SU-DHL-6 (cell line): ENCODE measurements around the gene HMG20A.

Experiments used
- H2AFZ ChIP-seq: fragments of 200-600 bp; sonication (generic); 2 replicates; pipeline ENCODE4 v1.6.1; 2014; ENCODE audit warnings: low read depth, mild to moderate bottlenecking, moderate library complexity, mixed read lengths, antibody characterized with exemption, low read length; ENCODE audit not compliant: severe bottlenecking
- H3F3A ChIP-seq: fragments of 200-600 bp; shearing (Covaris generic); 2 replicates; pipeline ENCODE4 v1.6.0; 2016; ENCODE audit warnings: antibody characterized with exemption, mild to moderate bottlenecking; ENCODE audit not compliant: insufficient read depth
- H3K27ac ChIP-seq: fragments of 200-600 bp; sonication (generic); 2 replicates; pipeline ENCODE4 v1.5.1; 2016; ENCODE audit warnings: low read depth, mild to moderate bottlenecking, low read length, moderate library complexity, mixed read lengths
- H3K27me3 ChIP-seq: fragments of 200-600 bp; sonication (generic), shearing (Covaris generic); 2 replicates; pipeline ENCODE4 v1.6.0; 2014; ENCODE audit warnings: mild to moderate bottlenecking, low read length
- H3K36me3 ChIP-seq: fragments of 200-600 bp; sonication (generic); 2 replicates; pipeline ENCODE4 v1.6.1; 2014; ENCODE audit warnings: mild to moderate bottlenecking, low read length, mixed read lengths
- H3K4me2 ChIP-seq: fragments of 300-600, 200-600 bp; shearing (Covaris generic), sonication (generic); 2 replicates; pipeline ENCODE4 v1.6.0; 2014; ENCODE audit warnings: low read length, low read depth, mild to moderate bottlenecking; ENCODE audit not compliant: poor library complexity, severe bottlenecking
- H3K4me3 ChIP-seq: fragments of 200-600 bp; sonication (generic); 2 replicates; pipeline ENCODE4 v1.5.1; 2014; ENCODE audit warnings: antibody characterized with exemption, low read length, mild to moderate bottlenecking, mixed read lengths; ENCODE audit not compliant: insufficient read depth, poor library complexity, severe bottlenecking
- H3K79me2 ChIP-seq: fragments of 200-600 bp; sonication (generic); 2 replicates; pipeline ENCODE4 v1.6.1; 2014; ENCODE audit warnings: mild to moderate bottlenecking, low read length, moderate library complexity; ENCODE audit not compliant: insufficient read depth
- H3K9ac ChIP-seq: fragments of 200-600 bp; sonication (generic); 2 replicates; pipeline ENCODE4 v1.7.0; 2014; ENCODE audit warnings: mild to moderate bottlenecking, low read length
- H3K9me2 ChIP-seq: fragments of 200-600 bp; sonication (generic); replicated peaks from 2 replicates; pipeline ENCODE4 v1.6.1; 2014; ENCODE audit warnings: low read length; ENCODE audit not compliant: insufficient read depth
- H3K9me3 ChIP-seq: fragments of 200-600 bp; sonication (generic); 2 replicates; pipeline ENCODE4 v1.6.1; 2014; ENCODE audit warnings: low read length, mixed read lengths; ENCODE audit not compliant: insufficient read depth
- H4K20me1 ChIP-seq: fragments of 200-600 bp; sonication (generic); 2 replicates; pipeline ENCODE4 v1.6.1; 2014; ENCODE audit warnings: low read depth, mild to moderate bottlenecking, antibody characterized with exemption, low read length, moderate library complexity, mixed read lengths
- EZH2phosphoT487 ChIP-seq: fragments of 200-600 bp; sonication (generic), shearing (Covaris generic); conservative IDR thresholded peaks from 2 replicates; pipeline ENCODE4 v1.6.1; 2018; ENCODE audit warnings: mild to moderate bottlenecking, antibody characterized with exemption, low read length, moderate library complexity, mixed read lengths
- TF ChIP-seq, protein P1 (sequence below): fragments of 200-600 bp; sonication (generic); IDR thresholded peaks from one replicate; pipeline ENCODE4 v1.5.1; 2017; ENCODE audit warnings: antibody characterized with exemption, mild to moderate bottlenecking, low read length, moderate library complexity; ENCODE audit not compliant: insufficient read depth, poor library complexity, severe bottlenecking

Gene HMG20A

DNA sequence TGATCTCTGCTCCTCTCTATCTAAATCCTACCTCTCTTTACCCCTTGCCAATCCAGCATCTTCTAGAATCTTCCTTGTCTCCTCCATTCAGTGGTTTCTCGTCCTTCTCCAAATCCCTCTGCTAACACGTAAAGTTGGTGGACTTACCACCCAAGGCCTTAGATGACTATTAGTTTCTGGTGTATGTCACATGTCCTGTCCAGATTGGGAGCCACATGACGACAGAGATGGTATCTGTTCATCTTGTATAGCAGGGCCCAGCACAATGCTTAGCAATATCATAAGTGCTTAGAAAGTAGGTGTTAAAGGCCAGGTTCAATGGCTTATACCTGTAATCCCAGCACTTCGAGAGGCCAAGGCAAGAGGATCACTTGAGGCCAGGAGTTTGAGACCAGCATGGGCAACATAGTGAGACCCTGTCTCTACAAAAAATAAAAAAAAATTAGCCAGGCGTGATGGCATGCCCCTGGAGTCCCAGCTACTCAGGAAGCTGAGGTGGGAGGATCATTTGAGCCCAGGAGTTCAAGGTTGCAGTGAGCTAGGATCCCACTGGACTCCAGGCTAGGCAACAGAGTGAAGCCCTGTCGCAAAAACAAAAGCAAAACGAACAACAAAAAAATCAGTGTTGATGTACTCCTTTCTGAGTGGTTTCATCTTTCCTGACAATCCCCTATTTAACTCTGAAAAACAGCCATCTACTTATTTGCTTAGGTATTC is 81.8 kb downstream of the HMG20A start:
- no peaks in the 10 kb centered on the region for H3K9me2 ChIP-seq
- no peak for TF ChIP-seq EZH2phosphoT487
- TF ChIP-seq, protein P1, sequence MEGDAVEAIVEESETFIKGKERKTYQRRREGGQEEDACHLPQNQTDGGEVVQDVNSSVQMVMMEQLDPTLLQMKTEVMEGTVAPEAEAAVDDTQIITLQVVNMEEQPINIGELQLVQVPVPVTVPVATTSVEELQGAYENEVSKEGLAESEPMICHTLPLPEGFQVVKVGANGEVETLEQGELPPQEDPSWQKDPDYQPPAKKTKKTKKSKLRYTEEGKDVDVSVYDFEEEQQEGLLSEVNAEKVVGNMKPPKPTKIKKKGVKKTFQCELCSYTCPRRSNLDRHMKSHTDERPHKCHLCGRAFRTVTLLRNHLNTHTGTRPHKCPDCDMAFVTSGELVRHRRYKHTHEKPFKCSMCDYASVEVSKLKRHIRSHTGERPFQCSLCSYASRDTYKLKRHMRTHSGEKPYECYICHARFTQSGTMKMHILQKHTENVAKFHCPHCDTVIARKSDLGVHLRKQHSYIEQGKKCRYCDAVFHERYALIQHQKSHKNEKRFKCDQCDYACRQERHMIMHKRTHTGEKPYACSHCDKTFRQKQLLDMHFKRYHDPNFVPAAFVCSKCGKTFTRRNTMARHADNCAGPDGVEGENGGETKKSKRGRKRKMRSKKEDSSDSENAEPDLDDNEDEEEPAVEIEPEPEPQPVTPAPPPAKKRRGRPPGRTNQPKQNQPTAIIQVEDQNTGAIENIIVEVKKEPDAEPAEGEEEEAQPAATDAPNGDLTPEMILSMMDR = no peak
- no peaks in the 10 kb centered on the region for H3F3A ChIP-seq
- no peaks in the 10 kb centered on the region for H3K9me3 ChIP-seq
- no peak overlapping the region for H3K4me2 ChIP-seq
- no peak overlapping the region for H2AFZ ChIP-seq
- H3K4me3 ChIP-seq = no peak overlapping the region
- H3K27me3 ChIP-seq = no peaks in the 10 kb centered on the region
- H3K79me2 ChIP-seq = no peaks in the 10 kb centered on the region
- no peaks in the 10 kb centered on the region for H4K20me1 ChIP-seq
- H3K9ac ChIP-seq = no peak overlapping the region
- no peaks in the 10 kb centered on the region for H3K36me3 ChIP-seq
- H3K27ac ChIP-seq = no peak overlapping the region

DNA sequence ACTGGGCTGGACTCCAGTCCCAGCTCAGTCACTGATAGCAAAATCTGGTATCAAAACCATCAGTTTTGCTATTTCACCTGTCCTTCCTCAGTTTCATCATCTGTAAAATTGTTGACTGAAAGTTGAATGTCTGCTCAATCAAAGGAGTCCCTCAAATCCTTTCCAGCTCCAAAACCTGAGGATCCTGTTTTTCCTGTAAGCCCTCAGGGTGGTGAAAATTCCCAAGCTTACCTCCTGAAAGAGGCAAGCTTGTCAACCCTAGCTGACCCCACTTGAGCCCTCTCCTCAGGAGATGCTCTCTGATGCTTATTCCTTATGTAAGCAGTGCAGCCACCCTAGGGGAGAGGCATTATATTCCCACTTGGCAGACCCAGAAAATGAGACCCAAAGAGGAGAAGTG is 82.6 kb downstream of the HMG20A start:
- H3K9ac ChIP-seq = no peak overlapping the region
- H3K36me3 ChIP-seq = no peaks in the 10 kb centered on the region
- no peak overlapping the region for H3K4me2 ChIP-seq
- no peak overlapping the region for H3K27ac ChIP-seq
- TF ChIP-seq EZH2phosphoT487 = no peak
- TF ChIP-seq, protein P1 = no peak
- no peak overlapping the region for H2AFZ ChIP-seq
- H3K9me2 ChIP-seq = no peaks in the 10 kb centered on the region
- H3K9me3 ChIP-seq = no peaks in the 10 kb centered on the region
- no peaks in the 10 kb centered on the region for H4K20me1 ChIP-seq
- H3K79me2 ChIP-seq = no peaks in the 10 kb centered on the region
- H3K4me3 ChIP-seq = no peak overlapping the region
- H3F3A ChIP-seq = no peaks in the 10 kb centered on the region
- H3K27me3 ChIP-seq = no peaks in the 10 kb centered on the region

DNA sequence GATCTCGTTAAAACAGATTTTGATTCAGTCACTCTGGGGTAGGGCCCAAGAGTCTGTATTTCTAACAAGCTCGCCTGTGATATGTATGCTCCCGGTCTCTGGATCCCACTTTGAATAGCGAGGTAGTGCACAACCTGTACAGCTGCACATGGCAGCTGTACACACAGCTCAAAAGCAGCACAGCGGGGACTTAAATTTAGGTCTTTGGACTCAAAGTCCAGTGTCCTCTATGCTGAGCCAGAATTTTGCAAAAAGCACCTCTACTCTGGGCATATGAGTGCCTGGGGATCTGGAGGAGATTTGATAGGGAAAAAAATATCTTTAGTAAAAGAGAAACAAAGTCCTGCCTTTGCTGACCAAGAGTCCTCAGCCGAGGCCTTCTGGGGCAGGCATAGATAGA is 83.1 kb downstream of the HMG20A start:
- H3K27me3 ChIP-seq = no peaks in the 10 kb centered on the region
- H3K27ac ChIP-seq = no peak overlapping the region
- no peak overlapping the region for H3K9ac ChIP-seq
- H3F3A ChIP-seq = no peaks in the 10 kb centered on the region
- no peaks in the 10 kb centered on the region for H4K20me1 ChIP-seq
- no peak overlapping the region for H3K4me3 ChIP-seq
- H2AFZ ChIP-seq = no peak overlapping the region
- no peaks in the 10 kb centered on the region for H3K9me3 ChIP-seq
- H3K79me2 ChIP-seq = no peaks in the 10 kb centered on the region
- TF ChIP-seq, protein P1 = no peak
- no peak for TF ChIP-seq EZH2phosphoT487
- H3K4me2 ChIP-seq = no peak overlapping the region
- no peaks in the 10 kb centered on the region for H3K9me2 ChIP-seq
- no peaks in the 10 kb centered on the region for H3K36me3 ChIP-seq
